ENCODE results near the gene TMEM107. TPM values are rescaled to one million over a fixed set of nuclear protein-coding genes. Genes with fewer than 3 reads are reported as not detected.
A peak's percentile ranks its signal among the peaks of the same experiment; 100 is the strongest.

TMEM107 gene
- total and polyA plus RNA-seq, 4 experiments from 2014 or later = 25.0 to 43.7 (median 33.9) TPM

GRCh38 chr17:8143581-8144400 is 32.4 kb downstream of the TMEM107 start:
- no peaks in the 10 kb centered on the region for H3K27me3 Mint-ChIP-seq
- H3K9me3 ChIP-seq (ENCODE audit: control insufficient read depth in 1 of 2, low read length in 2 of 2) = no peaks in the 10 kb centered on the region
- peaks cover 3 to 8% (median 5%) of the 10 kb centered on the region in 4 donors for H3K4me1 Mint-ChIP-seq
- H3K4me3 Mint-ChIP-seq = peak overlapping the region in 2 of 8 donors; percentile 58 to 65
- intact Hi-C loops (cut with micrococcal nuclease) = no loop called here
- DNase-seq = peak in 3 of 5 donors; percentile 27 to 41 (median 38)
- ChIA-PET CTCF (ENCODE audit: partially characterized antibody) (interaction anchor here (0.6 kb wide), 1 partner anchor 104 kb away, joined by 3 read pairs; the partner anchor contains the start of gene CTC1), POLR2A (ENCODE audit: partially characterized antibody) (interaction anchor here (1.1 to 23.4 kb wide), 3 partner anchors 12 to 79 kb away, joined by 3 to 1074 read pairs (median 237); partner anchors contain the start of genes BORCS6, PER1, TMEM107 and VAMP2)
- peaks cover 44 to 66% of the 10 kb centered on the region in 2 donors for H3K36me3 Mint-ChIP-seq
- H3K9me3 Mint-ChIP-seq = peaks cover 0 to 33% (median 0%) of the 10 kb centered on the region in 8 donors
- H3K4me3 ChIP-seq (ENCODE audit: low read length in 2 of 2) = no peak overlapping the region
- H3K4me1 ChIP-seq (ENCODE audit: insufficient read depth, low read length) = peaks cover 10% of the 10 kb centered on the region
- no peak overlapping the region for H3K27ac ChIP-seq (ENCODE audit: low read depth, low read length)
- peak overlapping the region; percentile 36 to 92 (median 73) for H3K27ac Mint-ChIP-seq
- H3K27me3 ChIP-seq (ENCODE audit: insufficient read depth, low read length) = no peaks in the 10 kb centered on the region
- H3K36me3 ChIP-seq (ENCODE audit: insufficient read depth, low read length) = peaks cover 81% of the 10 kb centered on the region

GRCh38 chr17:8142887-8143580 is 33.1 kb downstream of the TMEM107 start:
- H3K36me3 ChIP-seq (ENCODE audit: insufficient read depth, low read length) = peaks cover 73% of the 10 kb centered on the region
- ChIA-PET CTCF (ENCODE audit: partially characterized antibody) (interaction anchor here (0.6 to 6.2 kb wide), 2 partner anchors 13 to 105 kb away, joined by 3 to 93 read pairs; partner anchors contain the start of gene CTC1), POLR2A (ENCODE audit: partially characterized antibody) (interaction anchor here (1.1 to 23.4 kb wide), 3 partner anchors 13 to 80 kb away, joined by 3 to 1074 read pairs (median 237); partner anchors contain the start of genes BORCS6, PER1, TMEM107 and VAMP2)
- no peaks in the 10 kb centered on the region for H3K9me3 ChIP-seq (ENCODE audit: control insufficient read depth in 1 of 2, low read length in 2 of 2)
- DNase-seq = peak in 2 of 5 donors; percentile 22 to 28
- Mint-ChIP-seq H3K4me3 (peak overlapping the region in 2 of 8 donors; percentile 25), H3K9me3 (peaks cover 0 to 26% (median 0%) of the 10 kb centered on the region in 8 donors), H3K27ac (peak overlapping the region in 4 of 7 donors; percentile 24 to 92 (median 63)), H3K27me3 (no peaks in the 10 kb centered on the region), H3K4me1 (peaks cover 3 to 8% (median 4%) of the 10 kb centered on the region in 4 donors), H3K36me3 (peaks cover 39 to 59% of the 10 kb centered on the region in 2 donors)
- H3K4me3 ChIP-seq (ENCODE audit: low read length in 2 of 2) = no peak overlapping the region
- intact Hi-C loops (cut with micrococcal nuclease) = no loop called here
- no peak overlapping the region for H3K27ac ChIP-seq (ENCODE audit: low read depth, low read length)
- H3K27me3 ChIP-seq (ENCODE audit: insufficient read depth, low read length) = no peaks in the 10 kb centered on the region
- H3K4me1 ChIP-seq (ENCODE audit: insufficient read depth, low read length) = peaks cover 15% of the 10 kb centered on the region

- H3K27me3 Mint-ChIP-seq = no peaks in the 10 kb centered on the region
- ChIA-PET POLR2A (ENCODE audit: partially characterized antibody) (interaction anchor here (2.0 to 23.4 kb wide), 6 partner anchors 14 to 105 kb away, joined by 7 to 1074 read pairs (median 64); partner anchors contain the start of genes BORCS6, CTC1, PER1 and TMEM107), CTCF (ENCODE audit: partially characterized antibody) (interaction anchor here (0.9 to 6.2 kb wide), 7 partner anchors 8 to 159 kb away, joined by 3 to 93 read pairs (median 5); partner anchors contain the start of gene ALOXE3)
- peaks cover 34 to 54% of the 10 kb centered on the region in 2 donors for H3K36me3 Mint-ChIP-seq
- peaks cover 0 to 8% (median 3%) of the 10 kb centered on the region in 4 donors for H3K4me1 Mint-ChIP-seq
- Histone ChIP-seq H3K36me3 (ENCODE audit: insufficient read depth, low read length) (peaks cover 66% of the 10 kb centered on the region), H3K4me1 (ENCODE audit: insufficient read depth, low read length) (peaks cover 20% of the 10 kb centered on the region), H3K27me3 (ENCODE audit: insufficient read depth, low read length) (no peaks in the 10 kb centered on the region), H3K27ac (ENCODE audit: low read depth, low read length) (no peak overlapping the region), H3K4me3 (ENCODE audit: low read length in 2 of 2) (no peak overlapping the region), H3K9me3 (ENCODE audit: control insufficient read depth in 1 of 2, low read length in 2 of 2) (no peaks in the 10 kb centered on the region)
- H3K27ac Mint-ChIP-seq = peak overlapping the region in 6 of 7 donors; percentile 42 to 89 (median 76)
- peak in 2 of 5 donors; percentile 14 to 26 for DNase-seq
- H3K9me3 Mint-ChIP-seq = peaks cover 0 to 26% (median 0%) of the 10 kb centered on the region in 8 donors
- intact Hi-C loops (cut with micrococcal nuclease) = no loop called here
- peak overlapping the region in 1 of 8 donors; percentile 25 for H3K4me3 Mint-ChIP-seq
Observed at GRCh38 chr17:8142158-8142886, 33.9 kb downstream of the TMEM107 start.

DNA sequence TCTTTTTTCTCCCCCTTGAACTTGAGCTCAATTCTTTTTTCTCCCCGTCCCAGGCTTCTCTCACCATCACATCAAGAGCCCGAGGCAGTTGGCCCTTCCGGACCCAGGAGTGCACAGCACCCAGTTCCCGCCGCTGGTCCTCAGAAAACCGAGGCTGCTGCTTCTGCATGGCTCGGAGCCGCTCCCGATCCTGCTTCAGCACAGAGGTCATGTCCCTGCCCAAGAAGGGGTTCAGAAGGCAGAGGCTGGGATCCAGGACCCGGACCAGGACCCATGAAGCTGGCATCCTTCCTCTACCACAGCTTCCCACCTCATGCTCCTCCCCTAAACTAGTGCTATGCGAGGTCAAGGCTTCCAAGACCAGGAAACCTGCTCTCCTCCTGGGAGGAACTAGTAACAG is 34.4 kb downstream of the TMEM107 start:
- no peaks in the 10 kb centered on the region for H3K9me3 ChIP-seq (ENCODE audit: control insufficient read depth in 1 of 2, low read length in 2 of 2)
- peak in 2 of 5 donors; percentile 22 to 25 for DNase-seq
- CTCF ChIA-PET (ENCODE audit: partially characterized antibody) = interaction anchor here (0.9 to 6.2 kb wide), 8 partner anchors 9 to 159 kb away, joined by 3 to 93 read pairs (median 5); partner anchors contain the start of genes ALOXE3 and SLC25A35
- no peak overlapping the region for H3K4me3 ChIP-seq (ENCODE audit: low read length in 2 of 2)
- Mint-ChIP-seq H3K27me3 (no peaks in the 10 kb centered on the region), H3K4me1 (peaks cover 0 to 8% (median 2%) of the 10 kb centered on the region in 4 donors), H3K27ac (peak overlapping the region in 5 of 7 donors; percentile 35 to 88 (median 75)), H3K36me3 (peaks cover 30 to 50% of the 10 kb centered on the region in 2 donors), H3K4me3 (peak overlapping the region in 2 of 8 donors; percentile 20 to 50), H3K9me3 (peaks cover 0 to 20% (median 0%) of the 10 kb centered on the region in 8 donors)
- peaks cover 60% of the 10 kb centered on the region for H3K36me3 ChIP-seq (ENCODE audit: insufficient read depth, low read length)
- no peak overlapping the region for H3K27ac ChIP-seq (ENCODE audit: low read depth, low read length)
- peaks cover 20% of the 10 kb centered on the region for H3K4me1 ChIP-seq (ENCODE audit: insufficient read depth, low read length)
- POLR2A ChIA-PET (ENCODE audit: partially characterized antibody) = interaction anchor here (1.3 to 9.5 kb wide), 9 partner anchors 14 to 154 kb away, joined by 3 to 237 read pairs (median 28); partner anchors contain the start of genes BORCS6, CTC1, HES7 and PER1
- H3K27me3 ChIP-seq (ENCODE audit: insufficient read depth, low read length) = no peaks in the 10 kb centered on the region
- intact Hi-C loops (cut with micrococcal nuclease) = no loop called here

GRCh38 chr17:8141045-8141444 is 35.1 kb downstream of the TMEM107 start:
- Histone ChIP-seq H3K9me3 (ENCODE audit: control insufficient read depth in 1 of 2, low read length in 2 of 2) (no peaks in the 10 kb centered on the region), H3K4me1 (ENCODE audit: insufficient read depth, low read length) (peaks cover 20% of the 10 kb centered on the region), H3K27me3 (ENCODE audit: insufficient read depth, low read length) (no peaks in the 10 kb centered on the region), H3K36me3 (ENCODE audit: insufficient read depth, low read length) (peaks cover 53% of the 10 kb centered on the region), H3K4me3 (ENCODE audit: low read length in 2 of 2) (no peak overlapping the region), H3K27ac (ENCODE audit: low read depth, low read length) (no peak overlapping the region)
- ChIA-PET CTCF (ENCODE audit: partially characterized antibody) (interaction anchor here (0.9 to 6.2 kb wide), 9 partner anchors 10 to 160 kb away, joined by 3 to 93 read pairs (median 5); partner anchors contain the start of genes ALOXE3 and SLC25A35), POLR2A (ENCODE audit: partially characterized antibody) (interaction anchor here (1.0 to 9.5 kb wide), 12 partner anchors 14 to 154 kb away, joined by 3 to 237 read pairs (median 15); partner anchors contain the start of genes BORCS6, CTC1, HES7 and PER1)
- peaks cover 0 to 20% (median 0%) of the 10 kb centered on the region in 8 donors for H3K9me3 Mint-ChIP-seq
- peaks cover 23 to 43% of the 10 kb centered on the region in 2 donors for H3K36me3 Mint-ChIP-seq
- H3K4me1 Mint-ChIP-seq = peaks cover 0 to 8% (median 3%) of the 10 kb centered on the region in 4 donors
- H3K27me3 Mint-ChIP-seq = no peaks in the 10 kb centered on the region
- peak overlapping the region in 5 of 7 donors; percentile 1 to 88 (median 25) for H3K27ac Mint-ChIP-seq
- H3K4me3 Mint-ChIP-seq = peak overlapping the region in 2 of 8 donors; percentile 17 to 21
- DNase-seq = peak in 2 of 5 donors; percentile 18 to 35
- intact Hi-C loops (cut with micrococcal nuclease) = no loop called here
